GM19238 (cell line): ENCODE measurements around the gene RHBDF1.
"Not testable (repeated sequence)": the region's sequence is repeated elsewhere in the genome, so short reads cannot be mapped to it uniquely, and the experiment has no call there.

Source experiments
- DNase-seq: peaks from one replicate; pipeline ENCODE4 v3.0.0; 2011; ENCODE audit warnings: low spot score; ENCODE audit not compliant: insufficient read length

The RHBDF1 gene

GRCh38 chr16:38941-39892 lies 33.2 kb downstream of the RHBDF1 start:
- peak; percentile 85 for DNase-seq

DNA sequence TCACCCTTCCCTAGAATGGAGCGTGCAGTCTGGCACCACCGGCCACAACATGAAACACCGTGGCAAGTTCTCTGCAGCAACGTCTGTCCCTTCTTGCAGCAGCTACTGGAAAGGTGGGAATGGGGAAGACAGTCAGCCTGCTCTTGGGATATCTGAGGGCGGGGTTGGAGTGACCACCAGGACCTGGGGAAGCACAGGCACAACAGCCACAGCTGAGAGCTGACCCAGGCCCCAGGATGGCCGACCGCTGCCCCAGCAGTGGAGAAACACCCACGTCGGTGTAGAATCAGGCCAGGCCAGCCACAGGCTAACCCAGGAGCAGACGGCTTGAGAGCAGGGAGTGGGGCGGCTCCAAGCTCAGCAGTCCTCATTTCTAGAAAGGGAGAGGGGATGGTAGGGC lies 34.2 kb downstream of the RHBDF1 start:
- DNase-seq: not testable (repeated sequence)

DNA sequence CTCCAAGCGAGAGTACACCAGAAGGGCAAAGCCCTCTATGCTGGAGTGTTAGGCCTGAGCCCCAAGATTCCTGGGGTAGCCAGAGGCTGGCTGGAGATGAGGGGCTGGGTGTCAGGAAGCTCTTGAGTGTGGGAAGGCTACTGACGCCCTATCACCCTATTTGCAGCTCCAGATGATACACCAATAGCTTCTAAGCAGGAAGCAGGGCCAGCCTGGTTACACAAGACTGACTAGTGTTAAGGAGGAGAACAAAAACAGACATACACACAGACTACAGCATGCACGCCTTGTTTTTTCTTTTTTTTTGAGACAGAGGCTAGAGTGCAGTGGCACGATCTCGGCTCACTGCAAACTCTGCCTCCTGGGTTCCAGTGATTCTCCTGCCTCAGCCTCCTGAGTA lies 34.9 kb downstream of the RHBDF1 start:
- no peak for DNase-seq

DNA sequence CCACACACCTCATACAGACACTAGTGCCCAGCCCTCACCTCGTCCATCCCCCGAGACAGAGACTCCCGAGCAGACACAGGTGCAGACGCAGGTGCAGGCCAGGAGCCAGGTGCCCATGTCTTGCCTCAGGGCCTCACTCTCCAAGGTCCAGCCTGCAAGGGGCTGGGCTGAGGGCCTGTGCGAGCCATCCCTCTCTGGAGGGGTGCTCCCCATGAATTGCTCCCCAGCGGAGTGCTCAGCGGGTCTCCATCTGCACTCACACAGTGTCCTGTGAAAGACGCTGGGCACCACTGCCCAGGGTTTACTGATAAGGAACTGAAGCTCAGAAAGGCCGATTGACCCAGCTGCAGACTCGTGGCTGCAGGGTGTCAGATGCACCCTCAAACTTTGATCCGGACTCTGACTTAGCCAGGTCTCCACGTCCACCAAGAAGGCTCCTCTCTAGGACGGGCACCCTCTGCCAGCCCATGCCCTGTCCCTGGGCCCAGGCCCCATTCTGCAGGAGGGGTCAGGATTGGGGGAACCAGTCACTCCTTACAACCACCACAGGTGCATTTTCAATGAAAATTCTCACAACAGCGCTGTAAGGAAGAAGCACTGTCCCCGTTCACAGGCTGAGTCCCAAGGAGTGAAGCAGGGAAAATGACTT lies 36.0 kb downstream of the RHBDF1 start:
- no peak for DNase-seq

- DNase-seq: no peak
These were observed 36.6 kb downstream of the RHBDF1 start for GRCh38 chr16:35678-36305.

DNA sequence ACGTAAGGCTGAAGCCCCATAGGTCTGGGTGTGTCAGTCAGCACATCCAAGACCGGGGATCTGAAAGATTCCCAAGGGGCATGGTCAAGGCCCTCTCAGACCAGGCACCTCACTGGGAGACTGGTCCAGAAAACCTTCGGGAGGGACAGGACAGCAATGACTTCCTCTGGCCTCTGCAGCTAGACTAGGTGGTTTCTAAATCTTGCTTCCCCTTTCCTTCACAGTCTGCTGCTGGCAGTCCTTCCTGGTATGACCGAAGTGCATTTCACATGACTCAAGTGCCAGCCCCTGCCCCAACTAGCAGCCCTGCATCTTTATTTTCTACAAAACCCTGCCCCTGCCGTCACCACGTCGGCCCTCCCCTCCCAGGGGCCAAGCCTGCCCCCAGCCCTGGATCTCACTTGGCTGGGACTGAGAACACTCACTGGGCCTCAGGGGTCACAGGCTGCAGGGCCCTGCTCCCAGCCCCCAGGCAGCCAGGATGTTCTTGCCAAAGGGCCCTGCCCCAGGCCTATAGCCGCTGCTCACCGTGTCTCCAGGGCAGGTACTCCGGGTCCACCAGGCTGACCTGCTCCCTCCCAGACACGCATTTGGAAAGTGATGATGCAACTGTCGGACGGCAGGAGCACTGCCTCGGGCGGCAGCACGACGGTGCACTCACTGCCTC lies 37.3 kb downstream of the RHBDF1 start:
- DNase-seq: no peak

DNA sequence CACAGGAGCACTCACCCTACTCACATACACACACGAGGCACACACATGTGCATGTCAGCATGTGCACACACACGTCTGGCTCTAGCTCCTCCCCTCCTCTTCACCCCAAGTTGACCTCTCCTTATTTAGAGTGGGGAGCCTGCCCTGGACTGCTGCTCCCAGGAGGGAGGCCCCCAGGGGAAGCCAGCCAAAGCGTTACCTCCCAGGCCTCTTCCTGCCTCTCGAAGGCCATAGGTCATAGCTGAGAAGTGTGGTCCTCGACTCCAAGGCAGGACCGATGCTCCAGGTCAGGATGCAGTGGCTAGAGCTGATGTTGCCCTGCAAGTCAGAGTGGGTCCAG lies 37.8 kb downstream of the RHBDF1 start:
- DNase-seq: no peak

DNA sequence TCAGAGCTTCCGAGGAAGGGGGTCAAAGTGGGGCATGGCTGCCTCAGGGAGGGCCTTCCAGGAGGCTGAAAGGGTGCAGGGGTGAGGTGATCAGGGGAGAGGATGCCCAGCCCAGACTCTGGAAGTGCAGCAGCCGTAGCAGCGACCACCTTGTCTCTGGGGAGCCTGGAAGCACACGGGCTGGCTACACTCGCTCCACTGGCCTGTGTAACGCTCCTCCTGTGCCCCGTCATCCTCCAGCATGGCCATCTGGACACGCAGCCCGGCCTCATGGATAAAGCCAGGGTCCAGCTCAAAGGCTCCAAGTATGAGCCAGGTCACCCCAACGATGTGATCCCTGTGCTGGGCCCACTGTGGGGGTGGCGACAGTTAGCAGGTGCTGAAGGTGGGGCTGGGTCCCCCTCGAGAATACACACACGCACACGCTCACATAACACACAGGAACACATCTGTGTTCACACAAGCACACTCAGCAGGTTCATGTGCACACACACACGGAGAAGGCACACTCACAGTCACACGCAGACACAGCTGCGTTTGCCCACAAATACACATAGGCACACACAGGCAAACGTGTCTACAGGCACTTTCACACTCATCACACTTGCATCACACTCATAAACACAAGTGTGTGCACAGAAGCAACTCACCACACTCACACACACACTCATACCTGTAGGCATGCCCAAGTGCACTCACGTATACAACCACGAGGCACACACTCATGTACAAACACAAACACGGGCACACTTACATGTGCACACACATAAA lies 38.4 kb downstream of the RHBDF1 start:
- no peak for DNase-seq

DNA sequence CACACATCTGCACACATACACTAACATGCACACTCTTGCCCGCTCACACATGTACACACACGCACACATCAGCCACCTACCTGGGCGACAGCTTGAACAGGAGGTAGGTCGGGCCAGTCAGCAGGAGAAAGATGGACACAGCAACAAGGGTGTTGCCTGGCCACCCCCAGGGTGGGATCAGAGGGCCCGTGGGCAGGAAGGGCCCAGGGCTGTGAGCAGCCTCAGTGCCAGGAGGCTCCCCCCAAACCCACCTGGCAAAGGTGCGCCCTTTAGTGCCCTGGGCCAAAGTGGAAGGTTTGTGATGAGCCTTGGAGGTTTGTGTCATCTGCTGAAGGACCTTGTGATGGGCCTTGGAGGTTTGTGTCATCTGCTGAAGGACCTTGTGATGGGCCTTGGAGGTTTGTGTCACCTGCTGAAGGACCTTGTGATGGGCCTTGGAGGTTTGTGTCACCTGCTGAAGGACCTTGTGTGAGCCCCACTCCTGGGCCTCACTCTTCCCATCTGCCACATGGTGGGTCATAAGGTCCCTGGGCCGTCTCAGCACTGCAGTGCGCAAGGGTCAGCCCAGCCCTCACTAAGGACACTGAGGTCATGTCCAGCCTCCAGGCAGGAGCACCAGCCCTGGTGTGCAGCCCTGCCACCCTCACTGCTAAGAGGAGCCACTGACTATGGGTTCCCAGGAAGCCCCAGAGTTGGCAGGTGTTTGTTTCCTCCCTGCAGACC lies 39.1 kb downstream of the RHBDF1 start:
- not testable (repeated sequence) for DNase-seq

GRCh38 chr16:30627-31026 lies 41.8 kb downstream of the RHBDF1 start:
- DNase-seq: not testable (repeated sequence)

DNA sequence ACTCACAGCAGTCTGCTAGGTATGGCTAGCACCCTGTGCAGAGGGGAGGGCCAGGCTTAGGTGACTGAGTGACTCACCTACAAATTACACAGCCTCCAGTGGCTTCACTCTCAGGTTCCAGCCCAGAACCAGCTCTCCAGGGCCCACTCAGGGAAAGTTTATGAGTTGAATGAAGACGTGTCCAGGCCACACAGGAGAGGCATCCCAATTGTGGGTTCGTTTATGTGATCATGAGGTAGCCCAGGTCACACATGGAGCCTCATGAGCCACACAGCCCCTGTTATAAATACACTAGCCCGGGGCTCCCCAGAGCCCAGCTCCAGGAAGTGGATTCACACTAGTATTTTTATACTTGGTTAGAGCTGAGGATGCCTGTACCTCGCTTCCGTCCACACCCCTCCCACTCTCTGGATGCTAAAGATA lies 46.5 kb downstream of the RHBDF1 start:
- not testable (repeated sequence) for DNase-seq

DNA sequence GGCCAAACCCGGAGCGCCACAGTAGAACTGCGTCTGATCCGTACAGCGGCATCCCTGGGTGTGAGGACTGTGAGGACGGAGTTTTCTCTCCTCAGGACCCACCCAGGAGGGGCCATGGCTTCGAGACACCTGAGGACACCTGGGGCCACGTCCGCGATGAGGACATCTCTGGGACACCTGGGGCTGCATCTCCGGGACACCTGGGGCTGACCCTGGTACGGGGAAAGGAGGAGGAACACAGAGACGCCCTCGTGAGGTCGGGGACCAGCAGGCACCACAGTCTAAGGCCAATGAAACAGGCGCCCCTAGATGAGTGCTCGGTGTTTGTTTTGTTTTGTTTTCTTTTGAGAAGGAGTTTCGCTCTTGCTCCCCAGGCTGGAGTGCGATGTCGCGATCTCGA lies 48.3 kb downstream of the RHBDF1 start:
- not testable (repeated sequence) for DNase-seq

DNA sequence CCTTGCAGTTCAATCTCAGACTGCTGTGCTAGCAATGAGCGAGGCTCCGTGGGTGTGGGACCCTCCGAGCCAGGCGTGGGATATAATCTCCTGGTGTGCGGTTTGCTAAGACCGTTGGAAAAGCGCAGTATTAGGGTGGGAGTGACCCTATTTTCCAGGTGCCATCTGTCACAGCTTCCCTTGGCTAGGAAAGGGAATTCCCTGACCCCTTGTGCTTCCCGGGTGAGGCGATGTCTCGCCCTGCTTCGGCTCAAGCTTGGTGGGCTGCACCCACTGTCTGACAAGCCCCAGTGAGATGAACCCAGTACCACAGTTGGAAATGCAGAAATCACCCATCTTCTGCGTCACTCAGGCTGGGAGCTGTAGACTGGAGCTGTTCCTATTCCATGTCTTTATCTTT lies 51.5 kb downstream of the RHBDF1 start:
- not testable (repeated sequence) for DNase-seq

- not testable (repeated sequence) for DNase-seq
These were observed 55.2 kb downstream of the RHBDF1 start for GRCh38 chr16:17062-17765.

GRCh38 chr16:10772-11171 lies 61.7 kb downstream of the RHBDF1 start:
- not testable (repeated sequence) for DNase-seq

DNA sequence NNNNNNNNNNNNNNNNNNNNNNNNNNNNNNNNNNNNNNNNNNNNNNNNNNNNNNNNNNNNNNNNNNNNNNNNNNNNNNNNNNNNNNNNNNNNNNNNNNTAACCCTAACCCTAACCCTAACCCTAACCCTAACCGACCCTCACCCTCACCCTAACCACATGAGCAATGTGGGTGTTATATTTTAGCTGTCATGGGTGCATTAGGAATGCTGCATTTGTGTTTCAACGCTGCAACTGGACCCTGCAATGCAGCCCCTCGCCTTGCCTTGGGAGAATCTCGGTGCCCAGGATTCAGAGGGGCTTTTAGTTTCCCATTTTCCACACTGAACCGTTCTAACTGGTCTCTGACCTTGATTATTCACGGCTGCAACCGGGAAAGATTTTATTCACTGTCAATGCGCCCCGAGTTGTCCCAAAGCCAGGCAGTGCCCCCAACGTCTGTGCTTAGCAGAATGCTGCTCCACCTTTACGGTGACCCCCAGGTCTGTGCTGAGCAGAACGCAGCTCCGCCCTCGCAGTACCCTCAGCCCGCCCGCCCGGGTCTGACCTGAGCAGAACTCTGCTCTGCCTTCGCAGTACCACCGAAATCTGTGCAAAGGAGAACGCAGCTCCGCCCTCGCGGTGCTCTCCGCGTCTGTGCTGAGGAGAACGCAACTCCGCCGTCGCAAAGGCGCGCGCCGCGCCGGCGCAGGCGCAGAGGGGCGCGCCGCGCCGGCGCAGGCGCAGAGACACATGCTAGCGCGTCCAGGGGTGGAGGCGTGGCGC lies 62.3 kb downstream of the RHBDF1 start:
- DNase-seq: no peak
